HEK293 (cell line): Measurements from ENCODE around the gene DOCK1.

Experiments
- HOXA7 ChIP-seq: sonication (generic); formaldehyde crosslinking; IDR thresholded peaks from 2 replicates; pipeline ENCODE4 v1.8.1; 2022; ENCODE audit warnings: missing genetic modification reagents, borderline replicate concordance
- ZNF138 ChIP-seq: fragments of 450-650 bp; formaldehyde crosslinking; IDR thresholded peaks from 2 replicates; pipeline ENCODE4 v1.5.1; 2016; ENCODE audit warnings: missing biosample characterization, missing genetic modification characterization, borderline replicate concordance
- ZNF140 ChIP-seq: fragments of 450-650 bp; formaldehyde crosslinking; IDR thresholded peaks from 2 replicates; pipeline ENCODE4 v1.5.1; 2016; ENCODE audit warnings: missing biosample characterization, missing genetic modification characterization
- ZNF274 ChIP-seq, 2 experiments: fragments of 200-500 bp in 1 of 2; fragments of 450-650 bp in 1 of 2; sonication (Bioruptor generic) in 1 of 2; formaldehyde crosslinking in 1 of 2; IDR thresholded peaks; 2 replicates each; pipeline versions ENCODE4 v1.5.1 to v1.6.1; 2014 to 2016; ENCODE audit warnings: borderline replicate concordance in 1 of 2, inconsistent platforms in 1 of 2, low read length in 1 of 2, missing biosample characterization in 1 of 2, missing genetic modification characterization in 1 of 2
- ZNF707 ChIP-seq: fragments of 450-650 bp; formaldehyde crosslinking; IDR thresholded peaks from 2 replicates; pipeline ENCODE4 v1.5.1; 2016; ENCODE audit warnings: missing biosample characterization, missing genetic modification characterization
- TF ChIP-seq, protein P1 (sequence below): fragments of 450-650 bp; formaldehyde crosslinking; IDR thresholded peaks from 2 replicates; pipeline ENCODE4 v1.5.1; 2016; ENCODE audit warnings: missing biosample characterization, missing genetic modification characterization
- TF ChIP-seq, protein P2 (sequence below): fragments of 450-650 bp; formaldehyde crosslinking; IDR thresholded peaks from 2 replicates; pipeline ENCODE4 v1.5.1; 2016; ENCODE audit warnings: missing biosample characterization, missing genetic modification characterization

- TF ChIP-seq ZNF274 (IDR thresholded peaks at IDR 0.05; ENCODE audit: low read length), result no peak
- TF ChIP-seq ZNF274 (tag by site-specific recombination; IDR thresholded peaks at IDR 0.05; ENCODE audit: borderline replicate concordance), result no peak
- TF ChIP-seq, protein P1, sequence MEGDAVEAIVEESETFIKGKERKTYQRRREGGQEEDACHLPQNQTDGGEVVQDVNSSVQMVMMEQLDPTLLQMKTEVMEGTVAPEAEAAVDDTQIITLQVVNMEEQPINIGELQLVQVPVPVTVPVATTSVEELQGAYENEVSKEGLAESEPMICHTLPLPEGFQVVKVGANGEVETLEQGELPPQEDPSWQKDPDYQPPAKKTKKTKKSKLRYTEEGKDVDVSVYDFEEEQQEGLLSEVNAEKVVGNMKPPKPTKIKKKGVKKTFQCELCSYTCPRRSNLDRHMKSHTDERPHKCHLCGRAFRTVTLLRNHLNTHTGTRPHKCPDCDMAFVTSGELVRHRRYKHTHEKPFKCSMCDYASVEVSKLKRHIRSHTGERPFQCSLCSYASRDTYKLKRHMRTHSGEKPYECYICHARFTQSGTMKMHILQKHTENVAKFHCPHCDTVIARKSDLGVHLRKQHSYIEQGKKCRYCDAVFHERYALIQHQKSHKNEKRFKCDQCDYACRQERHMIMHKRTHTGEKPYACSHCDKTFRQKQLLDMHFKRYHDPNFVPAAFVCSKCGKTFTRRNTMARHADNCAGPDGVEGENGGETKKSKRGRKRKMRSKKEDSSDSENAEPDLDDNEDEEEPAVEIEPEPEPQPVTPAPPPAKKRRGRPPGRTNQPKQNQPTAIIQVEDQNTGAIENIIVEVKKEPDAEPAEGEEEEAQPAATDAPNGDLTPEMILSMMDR, result no peak
- TF ChIP-seq, protein P2, sequence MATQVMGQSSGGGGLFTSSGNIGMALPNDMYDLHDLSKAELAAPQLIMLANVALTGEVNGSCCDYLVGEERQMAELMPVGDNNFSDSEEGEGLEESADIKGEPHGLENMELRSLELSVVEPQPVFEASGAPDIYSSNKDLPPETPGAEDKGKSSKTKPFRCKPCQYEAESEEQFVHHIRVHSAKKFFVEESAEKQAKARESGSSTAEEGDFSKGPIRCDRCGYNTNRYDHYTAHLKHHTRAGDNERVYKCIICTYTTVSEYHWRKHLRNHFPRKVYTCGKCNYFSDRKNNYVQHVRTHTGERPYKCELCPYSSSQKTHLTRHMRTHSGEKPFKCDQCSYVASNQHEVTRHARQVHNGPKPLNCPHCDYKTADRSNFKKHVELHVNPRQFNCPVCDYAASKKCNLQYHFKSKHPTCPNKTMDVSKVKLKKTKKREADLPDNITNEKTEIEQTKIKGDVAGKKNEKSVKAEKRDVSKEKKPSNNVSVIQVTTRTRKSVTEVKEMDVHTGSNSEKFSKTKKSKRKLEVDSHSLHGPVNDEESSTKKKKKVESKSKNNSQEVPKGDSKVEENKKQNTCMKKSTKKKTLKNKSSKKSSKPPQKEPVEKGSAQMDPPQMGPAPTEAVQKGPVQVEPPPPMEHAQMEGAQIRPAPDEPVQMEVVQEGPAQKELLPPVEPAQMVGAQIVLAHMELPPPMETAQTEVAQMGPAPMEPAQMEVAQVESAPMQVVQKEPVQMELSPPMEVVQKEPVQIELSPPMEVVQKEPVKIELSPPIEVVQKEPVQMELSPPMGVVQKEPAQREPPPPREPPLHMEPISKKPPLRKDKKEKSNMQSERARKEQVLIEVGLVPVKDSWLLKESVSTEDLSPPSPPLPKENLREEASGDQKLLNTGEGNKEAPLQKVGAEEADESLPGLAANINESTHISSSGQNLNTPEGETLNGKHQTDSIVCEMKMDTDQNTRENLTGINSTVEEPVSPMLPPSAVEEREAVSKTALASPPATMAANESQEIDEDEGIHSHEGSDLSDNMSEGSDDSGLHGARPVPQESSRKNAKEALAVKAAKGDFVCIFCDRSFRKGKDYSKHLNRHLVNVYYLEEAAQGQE (tag by site-specific recombination), result no peak
- no peak for TF ChIP-seq ZNF707 (tag by site-specific recombination)
- no peak for TF ChIP-seq ZNF138 (tag by site-specific recombination)
- TF ChIP-seq ZNF140, result no peak
- TF ChIP-seq HOXA7 (CRISPR knock-in tag), result no peak
These were observed 458.8 kb downstream of the DOCK1 start for GRCh38 chr10:127364034-127364433.
